Renal cortical epithelial cell (primary cell): ENCODE results near the gene NECAB2. TPM values are rescaled to one million over a fixed set of nuclear protein-coding genes. Genes with fewer than 3 reads are reported as not detected.

ENCODE experiments used
- DNase-seq: peaks from one replicate; pipeline ENCODE4 v3.0.0-alpha.2; 2011; ENCODE audit warnings: low read depth
- total RNA-seq: library from RNA; depleted of rRNA; stranded (reverse); fragments of >200 nt; gene quantifications from 2 replicates; pipeline ENCODE4 v1.2.3, GENCODE V29; 2014

Gene NECAB2
- not detected in 2 replicates for total RNA-seq

- DNase-seq: no peak
Measured at GRCh38 chr16:83967838-83968305, at the start of gene NECAB2. Gene NECAB2, plus strand, starts transcription at chr16:83968244. Its CDS starts 405 bp downstream, at chr16:83968649.

- DNase-seq: no peak
Measured at GRCh38 chr16:83920894-83921491, 47.1 kb upstream of the NECAB2 start.

- DNase-seq: no peak
Measured at GRCh38 chr16:83923581-83924365, 44.3 kb upstream of the NECAB2 start.

GRCh38 chr16:83924686-83925085 is 43.4 kb upstream of the NECAB2 start:
- DNase-seq: no peak

GRCh38 chr16:83925095-83925905 is 42.7 kb upstream of the NECAB2 start:
- DNase-seq: no peak

GRCh38 chr16:83925957-83926725 is 41.9 kb upstream of the NECAB2 start:
- no peak for DNase-seq

- peak; percentile 71 for DNase-seq
Measured at GRCh38 chr16:83926726-83927397, 41.2 kb upstream of the NECAB2 start.

- peak; percentile 92 for DNase-seq
Measured at GRCh38 chr16:83928341-83929055, 39.5 kb upstream of the NECAB2 start.

- no peak for DNase-seq
Measured at GRCh38 chr16:83929811-83930555, 38.1 kb upstream of the NECAB2 start.

- DNase-seq: no peak
Measured at GRCh38 chr16:83930730-83931500, 37.1 kb upstream of the NECAB2 start.

- DNase-seq: no peak
Measured at GRCh38 chr16:83931556-83931955, 36.5 kb upstream of the NECAB2 start.

- DNase-seq: no peak
Measured at GRCh38 chr16:83932304-83932703, 35.7 kb upstream of the NECAB2 start.

GRCh38 chr16:83932955-83933673 is 34.9 kb upstream of the NECAB2 start:
- DNase-seq: no peak

GRCh38 chr16:83933885-83934683 is 34.0 kb upstream of the NECAB2 start:
- no peak for DNase-seq

- no peak for DNase-seq
Measured at GRCh38 chr16:83934684-83934977, 33.4 kb upstream of the NECAB2 start.

GRCh38 chr16:83935005-83935857 is 32.8 kb upstream of the NECAB2 start:
- no peak for DNase-seq

GRCh38 chr16:83935858-83936255 is 32.2 kb upstream of the NECAB2 start:
- no peak for DNase-seq
